Gastrocnemius medialis (tissue), 4 donors: Measurements from ENCODE around the gene SRRM2. TPM values are rescaled to one million over a fixed set of nuclear protein-coding genes. Genes with fewer than 3 reads are reported as not detected.

Experiments
- ATAC-seq, 2 donors: fragments of 150-250 bp; one replicate each; pipeline ENCODE4 v1.9.1; 2016
- DNase-seq, 2 donors: peaks; one replicate each; pipeline ENCODE4 v3.0.0-alpha.2; 2019
- H3K27ac ChIP-seq, 4 donors: fragments of 200-600 bp; sonication (generic); 1 replicate in 1 of 4; 2 replicates in 3 of 4; pipeline ENCODE4 v1.5.1; 2016 to 2018; ENCODE audit warnings: mild to moderate bottlenecking in 2 of 4, moderate library complexity in 1 of 4
- H3K27me3 ChIP-seq, 3 donors: fragments of 200-600 bp; sonication (generic) in 2 of 3; 1 replicate in 1 of 3; 2 replicates in 2 of 3; pipeline versions ENCODE4 v1.5.1 to v1.6.0; 2016 to 2019; ENCODE audit warnings: mild to moderate bottlenecking in 1 of 3, moderate library complexity in 1 of 3
- H3K36me3 ChIP-seq, 2 donors: fragments of 200-600 bp; sonication (generic) in 1 of 2; one replicate each; pipeline ENCODE4 v1.5.1; 2017 to 2018
- H3K4me1 ChIP-seq, 2 donors: fragments of 200-600 bp; sonication (generic) in 1 of 2; one replicate each; pipeline ENCODE4 v1.5.1; 2016 to 2017; ENCODE audit warnings: mild to moderate bottlenecking in 2 of 2
- H3K4me3 ChIP-seq, 4 donors: fragments of 200-600 bp; sonication (generic) in 3 of 4; 1 replicate in 1 of 4; 2 replicates in 3 of 4; pipeline ENCODE4 v1.5.1; 2016 to 2019; ENCODE audit warnings: mild to moderate bottlenecking in 2 of 4
- H3K9me3 ChIP-seq, 3 donors: fragments of 200-600 bp; sonication (generic) in 2 of 3; 1 replicate in 1 of 3; 2 replicates in 2 of 3; pipeline ENCODE4 v1.5.1; 2016 to 2019
- POLR2A ChIP-seq, 2 donors: fragments of 450-650 bp; IDR thresholded peaks; one replicate each; pipeline ENCODE4 v1.6.1; 2017; ENCODE audit warnings: antibody characterized with exemption in 2 of 2, mild to moderate bottlenecking in 2 of 2, moderate library complexity in 2 of 2
- in situ Hi-C, 4 donors: fragments of 200-750 bp; cut with MboI; loops; one replicate each; pipeline versions ENCODE4 v1.15.0 to v1.8.0; 2017; ENCODE audit warnings: low sequenced_read_pairs in 4 of 4
- intact Hi-C: fragments of 100-400 bp; cut with DNase I; formaldehyde crosslinking; loops from one replicate; pipeline ENCODE4 v1.15.1; 2023; ENCODE audit warnings: low total_unique reads
- total RNA-seq, 4 donors: library from RNA; depleted of rRNA; stranded (reverse); fragments of >200 nt; gene quantifications; one replicate each; pipeline versions ENCODE4 v1.1.0 to v1.2.3, GENCODE V29; 2016
- TF ChIP-seq, protein P1 (sequence below), 5 experiments: fragments of 450-650 bp in 3 of 5; fragments of 200-600 bp in 2 of 5; sonication (generic) in 2 of 5; IDR thresholded peaks in 4 of 5; conservative IDR thresholded peaks in 1 of 5; 1 replicate in 4 of 5; 2 replicates in 1 of 5; pipeline ENCODE4 v1.5.1; 2016 to 2019; ENCODE audit warnings: antibody characterized with exemption in 5 of 5, mild to moderate bottlenecking in 3 of 5, moderate library complexity in 3 of 5

SRRM2 gene
- total RNA-seq, 4 donors from 2014 or later, result 151 to 205 (median 164) TPM

DNA sequence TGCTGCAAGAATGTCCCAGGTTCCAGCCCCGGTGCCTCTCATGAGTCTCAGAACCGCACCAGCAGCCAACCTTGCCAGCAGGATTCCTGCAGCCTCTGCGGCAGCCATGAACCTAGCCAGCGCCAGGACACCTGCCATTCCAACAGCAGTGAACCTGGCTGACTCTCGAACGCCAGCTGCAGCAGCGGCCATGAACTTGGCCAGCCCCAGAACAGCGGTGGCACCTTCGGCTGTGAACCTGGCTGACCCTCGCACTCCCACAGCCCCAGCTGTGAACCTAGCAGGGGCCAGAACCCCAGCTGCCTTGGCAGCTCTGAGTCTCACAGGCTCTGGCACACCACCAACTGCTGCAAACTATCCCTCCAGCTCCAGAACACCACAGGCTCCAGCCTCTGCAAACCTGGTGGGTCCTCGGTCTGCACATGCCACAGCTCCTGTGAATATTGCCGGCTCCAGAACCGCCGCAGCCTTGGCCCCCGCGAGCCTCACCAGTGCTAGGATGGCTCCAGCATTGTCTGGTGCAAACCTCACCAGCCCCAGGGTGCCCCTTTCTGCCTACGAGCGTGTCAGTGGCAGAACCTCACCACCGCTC is 14.8 kb downstream of the SRRM2 start:
- H3K4me1 ChIP-seq, result peaks cover 12 to 19% of the 10 kb centered on the region in 2 donors
- no peaks in the 10 kb centered on the region for H3K9me3 ChIP-seq
- peak overlapping the region in 3 of 4 donors; percentile 47 to 62 (median 53) for H3K27ac ChIP-seq
- peaks cover 19 to 100% of the 10 kb centered on the region in 2 donors for H3K36me3 ChIP-seq
- in situ Hi-C loops (no loop called here), intact Hi-C loops (no loop called here)
- H3K4me3 ChIP-seq, result no peak overlapping the region
- peak in 1 of 2 donors; percentile 47 for ATAC-seq
- H3K27me3 ChIP-seq, result no peaks in the 10 kb centered on the region
- TF ChIP-seq POLR2A (IDR thresholded peaks at IDR 0.05), result no peak
- TF ChIP-seq, protein P1, sequence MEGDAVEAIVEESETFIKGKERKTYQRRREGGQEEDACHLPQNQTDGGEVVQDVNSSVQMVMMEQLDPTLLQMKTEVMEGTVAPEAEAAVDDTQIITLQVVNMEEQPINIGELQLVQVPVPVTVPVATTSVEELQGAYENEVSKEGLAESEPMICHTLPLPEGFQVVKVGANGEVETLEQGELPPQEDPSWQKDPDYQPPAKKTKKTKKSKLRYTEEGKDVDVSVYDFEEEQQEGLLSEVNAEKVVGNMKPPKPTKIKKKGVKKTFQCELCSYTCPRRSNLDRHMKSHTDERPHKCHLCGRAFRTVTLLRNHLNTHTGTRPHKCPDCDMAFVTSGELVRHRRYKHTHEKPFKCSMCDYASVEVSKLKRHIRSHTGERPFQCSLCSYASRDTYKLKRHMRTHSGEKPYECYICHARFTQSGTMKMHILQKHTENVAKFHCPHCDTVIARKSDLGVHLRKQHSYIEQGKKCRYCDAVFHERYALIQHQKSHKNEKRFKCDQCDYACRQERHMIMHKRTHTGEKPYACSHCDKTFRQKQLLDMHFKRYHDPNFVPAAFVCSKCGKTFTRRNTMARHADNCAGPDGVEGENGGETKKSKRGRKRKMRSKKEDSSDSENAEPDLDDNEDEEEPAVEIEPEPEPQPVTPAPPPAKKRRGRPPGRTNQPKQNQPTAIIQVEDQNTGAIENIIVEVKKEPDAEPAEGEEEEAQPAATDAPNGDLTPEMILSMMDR (IDR thresholded peaks at IDR 0.05 in 4 of 5, conservative IDR thresholded peaks at IDR 0.05 in 1 of 5), result no peak
- DNase-seq, result peak in 1 of 2 donors; percentile 48

DNA sequence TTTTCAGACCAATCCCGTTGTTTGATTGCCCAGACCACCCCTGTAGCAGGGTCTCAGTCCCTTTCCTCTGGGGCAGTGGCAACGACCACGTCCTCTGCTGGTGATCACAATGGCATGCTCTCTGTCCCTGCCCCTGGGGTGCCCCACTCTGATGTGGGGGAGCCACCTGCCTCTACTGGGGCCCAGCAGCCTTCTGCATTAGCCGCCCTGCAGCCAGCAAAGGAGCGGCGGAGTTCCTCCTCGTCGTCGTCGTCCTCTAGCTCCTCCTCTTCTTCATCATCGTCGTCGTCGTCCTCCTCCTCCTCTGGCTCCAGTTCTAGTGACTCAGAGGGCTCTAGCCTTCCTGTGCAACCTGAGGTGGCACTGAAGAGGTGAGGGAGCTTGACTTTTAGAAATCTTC is 15.5 kb downstream of the SRRM2 start:
- ATAC-seq (no peak), DNase-seq (no peak)
- Histone ChIP-seq H3K4me1 (peaks cover 12 to 19% of the 10 kb centered on the region in 2 donors), H3K27ac (peak overlapping the region; percentile 24 to 62 (median 50)), H3K4me3 (no peak overlapping the region), H3K9me3 (no peaks in the 10 kb centered on the region), H3K36me3 (peaks cover 18 to 94% of the 10 kb centered on the region in 2 donors), H3K27me3 (no peaks in the 10 kb centered on the region)
- intact Hi-C loops, result no loop called here
- TF ChIP-seq POLR2A (IDR thresholded peaks at IDR 0.05), result no peak
- TF ChIP-seq, protein P1 (IDR thresholded peaks at IDR 0.05 in 4 of 5, conservative IDR thresholded peaks at IDR 0.05 in 1 of 5), result no peak
- in situ Hi-C loops, result no loop called here

- no peaks in the 10 kb centered on the region for H3K27me3 ChIP-seq
- ATAC-seq, result no peak
- peak overlapping the region; percentile 24 to 62 (median 50) for H3K27ac ChIP-seq
- in situ Hi-C loops (no loop called here), intact Hi-C loops (no loop called here)
- TF ChIP-seq, protein P1 (IDR thresholded peaks at IDR 0.05 in 4 of 5, conservative IDR thresholded peaks at IDR 0.05 in 1 of 5), result no peak
- no peak for TF ChIP-seq POLR2A (IDR thresholded peaks at IDR 0.05)
- peaks cover 15 to 90% of the 10 kb centered on the region in 2 donors for H3K36me3 ChIP-seq
- H3K9me3 ChIP-seq, result no peaks in the 10 kb centered on the region
- no peak for DNase-seq
- H3K4me1 ChIP-seq, result peaks cover 12 to 19% of the 10 kb centered on the region in 2 donors
- no peak overlapping the region for H3K4me3 ChIP-seq
These were observed 16.1 kb downstream of the SRRM2 start for GRCh38 chr16:2768403-2769089.

- in situ Hi-C loops, result no loop called here
- Histone ChIP-seq H3K27ac (peak overlapping the region; percentile 24 to 62 (median 50)), H3K9me3 (no peaks in the 10 kb centered on the region), H3K4me3 (no peak overlapping the region), H3K27me3 (no peaks in the 10 kb centered on the region), H3K4me1 (peaks cover 12 to 19% of the 10 kb centered on the region in 2 donors), H3K36me3 (peaks cover 15 to 90% of the 10 kb centered on the region in 2 donors)
- ATAC-seq (no peak), DNase-seq (no peak)
- TF ChIP-seq, protein P1 (IDR thresholded peaks at IDR 0.05 in 4 of 5, conservative IDR thresholded peaks at IDR 0.05 in 1 of 5), result no peak
- no peak for TF ChIP-seq POLR2A (IDR thresholded peaks at IDR 0.05)
- intact Hi-C loops, result no loop called here
These were observed 16.7 kb downstream of the SRRM2 start for GRCh38 chr16:2769100-2769529.
